ENCODE results near the gene RGL4.
"Not testable (repeated sequence)": the region's sequence is repeated elsewhere in the genome, so short reads cannot be mapped to it uniquely, and the experiment has no call there.

RGL4 gene

DNA sequence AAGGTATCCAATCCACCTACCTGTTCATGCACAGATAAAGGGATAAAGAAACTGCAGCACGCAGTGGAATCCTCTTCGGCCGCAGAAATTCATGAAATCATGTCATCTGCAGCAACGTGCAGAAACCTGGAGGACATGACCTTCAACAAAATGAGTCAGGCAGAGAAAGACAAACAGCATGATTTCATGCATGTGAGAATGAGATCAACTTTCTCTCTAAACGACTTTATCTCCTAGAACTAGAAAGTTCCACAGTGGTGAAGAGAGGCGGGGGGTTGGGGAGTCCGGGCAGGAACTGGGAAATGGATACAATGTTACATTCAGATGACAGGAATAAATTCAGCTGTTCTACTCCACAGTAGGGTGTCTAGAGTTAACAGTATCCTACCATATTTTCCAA is 9.9 kb downstream of the RGL4 start:
- no peak for DNase-seq

DNA sequence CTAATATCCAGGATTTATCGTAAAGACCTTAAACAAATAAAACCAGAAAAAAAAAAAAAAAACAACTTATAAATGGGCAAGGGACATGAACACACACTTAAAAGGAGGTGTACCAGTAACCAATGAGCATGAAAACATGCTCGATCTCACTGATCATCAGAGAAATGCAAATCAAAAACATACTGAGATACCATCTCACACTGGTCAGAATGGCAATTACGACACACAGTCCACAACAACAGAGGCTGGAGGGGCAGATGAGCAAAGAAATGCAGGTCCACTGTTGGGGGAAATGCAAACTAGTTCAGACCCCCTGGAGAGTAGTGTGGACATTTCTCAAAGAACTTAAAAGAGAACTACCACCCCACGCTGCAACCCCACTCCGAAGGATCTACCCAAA is 13.2 kb downstream of the RGL4 start:
- DNase-seq = no peak

- DNase-seq = no peak
Measured at GRCh38 chr22:23704829-23705228, 14.0 kb downstream of the RGL4 start.

GRCh38 chr22:23705358-23705757 is 14.5 kb downstream of the RGL4 start:
- DNase-seq = no peak

DNA sequence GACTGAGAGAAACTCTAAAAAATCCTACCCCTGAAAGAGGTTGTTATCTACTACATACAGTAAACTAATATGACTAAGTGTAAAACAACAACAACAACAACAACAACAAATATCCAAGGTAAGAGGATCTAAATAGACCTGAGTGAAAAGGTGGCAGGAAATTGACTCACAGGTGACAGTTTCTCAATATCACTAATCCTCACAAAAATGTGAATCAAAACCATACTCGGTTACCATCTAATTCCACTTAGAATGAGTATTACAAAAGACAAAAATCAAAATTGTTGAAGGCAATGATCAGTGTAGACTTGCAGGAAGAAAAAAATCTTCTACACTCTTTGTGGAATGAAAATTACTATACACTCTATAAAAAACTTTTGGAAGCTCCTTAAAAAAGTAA is 17.5 kb downstream of the RGL4 start:
- DNase-seq = no peak

DNA sequence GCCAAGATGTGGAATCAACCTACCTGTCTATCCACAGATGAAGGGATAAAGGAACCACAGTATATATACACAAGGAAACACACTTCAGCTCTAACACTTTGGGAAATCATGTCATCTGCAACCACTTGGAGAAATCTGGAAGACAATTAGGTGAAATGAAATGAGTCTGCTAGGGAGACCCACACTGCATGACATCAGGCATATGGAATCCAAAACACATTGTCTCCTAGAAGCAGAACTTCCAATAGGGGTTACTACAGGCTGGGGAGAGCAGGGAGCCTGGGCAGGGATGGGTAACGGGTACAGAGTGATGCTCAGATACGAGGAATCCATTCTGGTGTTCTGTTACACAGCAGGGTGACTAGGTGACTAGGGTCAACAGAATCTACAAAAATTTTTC is 18.3 kb downstream of the RGL4 start:
- DNase-seq = no peak

GRCh38 chr22:23712256-23712655 is 21.4 kb downstream of the RGL4 start:
- no peak for DNase-seq

- DNase-seq = no peak
Measured at GRCh38 chr22:23713696-23714595, 23.1 kb downstream of the RGL4 start.

DNA sequence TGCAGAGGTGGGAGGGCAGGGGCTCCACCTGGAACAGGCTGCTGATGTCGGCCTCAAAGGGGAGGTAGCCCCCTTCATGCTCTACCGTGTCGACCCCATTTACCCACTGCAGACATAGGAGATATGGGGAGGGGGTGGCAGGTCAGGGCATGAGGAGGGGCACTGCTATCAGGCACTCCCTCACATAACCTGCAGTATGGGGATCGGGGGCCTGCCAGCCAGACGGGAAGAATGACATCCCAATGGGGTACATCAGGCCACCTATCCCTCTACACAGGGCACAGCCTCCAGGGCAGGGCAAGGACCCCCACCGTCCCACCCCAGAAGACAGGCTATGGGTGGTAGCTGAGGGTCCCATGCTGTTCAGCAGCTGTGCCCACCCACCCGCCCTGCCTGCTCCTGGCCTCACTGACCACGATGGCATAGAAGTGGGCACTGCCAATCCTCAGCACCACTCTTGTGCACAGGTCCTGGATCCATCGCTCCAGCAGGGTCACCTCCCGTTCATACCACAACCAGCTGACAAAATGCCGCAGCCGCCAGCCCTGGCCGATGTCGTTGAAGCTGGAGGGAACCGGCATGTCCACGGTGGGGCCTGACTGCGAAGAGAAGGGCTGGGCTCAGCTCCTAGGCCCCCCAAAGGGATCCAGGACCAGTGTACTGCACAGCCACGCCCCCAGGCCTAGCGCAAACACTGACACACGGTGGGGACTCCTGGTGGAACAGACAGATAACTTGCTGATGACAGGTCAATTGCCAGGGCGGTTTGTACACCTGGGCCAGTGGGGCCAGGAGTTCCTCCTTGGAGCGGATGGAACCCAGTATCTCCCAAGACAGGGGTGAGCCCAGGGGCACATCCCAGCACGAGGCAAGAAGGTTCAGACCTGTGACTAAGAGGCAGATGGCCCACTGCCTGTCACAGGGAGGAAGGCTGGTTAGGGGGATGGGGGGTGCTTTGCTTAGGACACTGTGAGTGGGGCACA is 24.1 kb downstream of the RGL4 start:
- no peak for DNase-seq

GRCh38 chr22:23715806-23716375 is 25.1 kb downstream of the RGL4 start:
- DNase-seq = peak; percentile 4 to 21

- peak; percentile 52 to 56 for DNase-seq
Measured at GRCh38 chr22:23716811-23717801, 26.3 kb downstream of the RGL4 start.

DNA sequence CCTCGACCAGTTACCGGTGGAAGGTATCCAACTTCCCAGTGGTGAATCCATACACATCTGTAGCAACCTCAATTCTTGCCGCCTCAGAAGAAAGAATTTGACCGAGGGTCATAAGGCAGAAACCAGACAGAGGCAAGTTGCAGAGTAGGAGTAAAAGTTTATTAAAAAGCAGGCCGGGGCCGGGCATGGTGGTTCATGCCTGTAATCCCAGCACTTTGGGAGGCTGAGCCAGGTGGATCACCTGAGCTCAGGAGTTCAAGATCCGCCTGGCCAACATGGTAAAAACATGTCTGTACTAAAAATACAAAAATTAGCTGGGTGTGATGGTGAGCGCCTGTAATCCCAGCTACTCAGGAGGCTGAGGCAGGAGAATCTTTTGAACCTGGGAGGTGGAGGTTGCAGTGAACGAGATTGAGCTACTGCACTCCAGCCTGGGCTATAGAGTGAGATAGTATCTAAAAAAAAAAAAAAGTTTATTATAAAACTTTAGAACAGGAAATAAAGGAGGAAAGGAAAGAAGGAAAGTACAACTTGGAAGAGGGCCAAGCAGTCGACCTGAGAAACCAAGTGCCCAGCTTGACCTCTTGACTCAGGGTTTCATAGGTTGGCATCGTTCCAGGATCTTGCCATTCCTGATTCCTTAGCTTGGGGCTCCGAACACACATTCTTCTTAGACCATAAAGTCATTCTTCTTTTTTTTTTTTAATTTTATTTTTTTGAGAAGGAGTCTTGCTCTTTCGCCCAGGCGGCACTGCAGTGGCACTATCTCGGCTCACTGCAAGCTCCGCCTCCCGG is 27.8 kb downstream of the RGL4 start:
- no peak for DNase-seq

DNA sequence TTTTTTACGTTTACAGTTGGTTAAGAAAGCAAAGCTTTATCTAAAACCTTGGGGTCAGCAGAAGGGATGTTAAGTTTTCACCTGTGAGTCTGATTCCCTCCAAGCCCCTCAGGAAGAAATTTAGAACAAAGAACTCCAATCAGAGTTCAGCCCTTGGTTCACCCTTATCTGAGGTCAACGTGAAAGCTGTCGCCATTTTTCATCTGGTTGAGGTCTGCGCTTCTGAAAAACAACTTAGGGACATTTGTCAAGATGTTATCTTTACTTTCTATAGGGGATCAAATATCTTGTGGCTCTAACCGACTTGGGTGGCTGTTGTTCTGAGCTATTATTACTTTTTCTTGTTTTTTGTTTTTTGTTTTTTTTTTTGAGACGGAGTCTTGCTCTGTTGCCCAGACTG is 30.0 kb downstream of the RGL4 start:
- DNase-seq = no peak

- DNase-seq = no peak
Measured at GRCh38 chr22:23722160-23722559, 31.3 kb downstream of the RGL4 start.

DNA sequence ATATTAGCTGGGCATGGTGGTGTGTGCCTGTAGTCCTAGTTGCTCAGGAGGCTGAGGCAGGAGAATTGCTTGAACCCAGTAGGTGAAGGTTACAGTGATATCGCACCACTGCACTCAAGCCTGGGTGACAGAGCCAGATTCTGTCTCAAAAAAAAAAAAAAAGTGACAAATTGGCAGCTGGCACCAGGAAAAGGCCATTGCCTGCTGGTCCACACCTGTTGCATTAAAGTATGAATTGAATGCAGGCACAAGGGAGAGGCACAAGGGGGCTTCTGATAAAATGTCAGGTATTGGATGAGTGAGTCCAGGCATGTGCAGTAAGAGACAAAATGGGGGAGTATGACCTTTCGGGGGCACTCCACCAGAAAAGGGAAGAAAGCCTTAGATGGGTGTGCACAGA is 31.9 kb downstream of the RGL4 start:
- DNase-seq = no peak

- not testable (repeated sequence) for DNase-seq
Measured at GRCh38 chr22:23728108-23728507, 37.3 kb downstream of the RGL4 start.

DNA sequence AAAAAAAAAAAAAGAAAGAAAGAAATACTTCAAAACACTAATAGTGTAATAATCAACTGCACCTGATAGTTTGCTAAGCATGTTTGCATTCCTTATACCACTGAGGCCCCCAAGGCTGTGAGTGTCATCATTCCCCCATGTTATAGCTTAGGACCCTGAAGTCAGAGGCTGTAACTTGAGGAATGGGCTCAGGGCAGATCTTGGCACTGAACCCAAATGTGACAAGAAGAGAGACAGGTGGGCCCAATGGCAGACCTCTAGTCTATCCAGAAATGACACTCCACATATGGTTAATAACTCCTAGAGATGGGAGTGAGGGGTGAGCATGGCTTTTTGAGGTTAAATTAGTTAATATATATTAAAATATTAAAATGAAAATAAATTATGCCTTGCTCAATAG is 46.9 kb downstream of the RGL4 start:
- no peak for DNase-seq

DNA sequence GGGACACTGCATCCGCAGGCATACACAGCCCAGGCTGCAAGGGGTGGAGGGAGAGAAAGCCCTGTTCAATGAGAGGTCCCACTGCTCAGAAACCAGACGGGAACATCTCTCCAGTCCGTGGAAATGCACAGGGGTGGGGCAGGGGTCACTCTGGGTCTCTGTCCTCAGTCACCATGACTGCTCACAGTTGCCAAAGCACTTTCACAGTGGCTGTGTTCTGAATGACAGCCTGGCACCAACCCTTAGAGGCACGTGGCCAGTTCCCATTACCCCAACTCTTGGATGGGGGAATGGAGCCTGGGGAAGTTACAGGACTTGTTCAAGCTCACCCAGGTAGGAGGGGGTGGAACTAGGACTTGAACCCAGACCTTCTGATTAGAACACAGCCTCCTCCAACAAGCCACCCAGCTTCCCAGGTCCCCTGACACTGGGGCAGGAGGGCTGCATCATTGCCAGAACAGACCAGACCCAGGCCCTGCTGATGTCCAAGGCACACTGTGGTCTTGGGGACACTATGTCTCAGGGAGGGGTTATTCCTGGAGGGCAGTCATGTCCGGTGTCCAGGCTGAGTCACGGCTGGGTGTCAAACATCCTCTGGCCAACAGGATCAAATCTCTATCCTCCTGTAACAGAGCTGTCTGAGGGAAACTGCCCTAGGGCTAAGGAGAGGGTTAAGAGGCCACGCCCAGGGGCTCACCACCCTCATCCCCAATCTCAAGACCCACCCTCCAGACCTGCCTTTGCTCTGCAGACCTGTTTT is 51.9 kb downstream of the RGL4 start:
- DNase-seq = no peak

DNA sequence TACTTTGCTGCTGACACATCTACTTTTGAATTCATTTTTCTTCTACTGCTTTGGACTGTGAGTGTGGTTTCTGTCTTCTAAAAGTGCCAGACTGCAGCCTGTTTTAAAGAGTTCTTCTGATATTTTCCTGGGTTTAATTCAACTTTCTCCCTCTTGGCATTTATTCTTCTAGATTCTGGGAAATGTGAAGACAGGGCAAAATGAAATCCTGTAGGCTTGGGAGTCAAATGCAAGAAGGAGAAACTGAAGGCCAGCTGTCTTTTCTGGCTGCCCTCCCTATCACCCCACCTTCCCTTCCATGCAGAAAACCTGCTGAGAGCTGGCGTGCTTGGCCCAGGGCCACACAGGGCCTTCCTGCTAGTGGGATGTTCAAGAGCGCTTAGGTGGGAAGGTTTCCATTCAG is 52.5 kb downstream of the RGL4 start:
- no peak for DNase-seq

DNA sequence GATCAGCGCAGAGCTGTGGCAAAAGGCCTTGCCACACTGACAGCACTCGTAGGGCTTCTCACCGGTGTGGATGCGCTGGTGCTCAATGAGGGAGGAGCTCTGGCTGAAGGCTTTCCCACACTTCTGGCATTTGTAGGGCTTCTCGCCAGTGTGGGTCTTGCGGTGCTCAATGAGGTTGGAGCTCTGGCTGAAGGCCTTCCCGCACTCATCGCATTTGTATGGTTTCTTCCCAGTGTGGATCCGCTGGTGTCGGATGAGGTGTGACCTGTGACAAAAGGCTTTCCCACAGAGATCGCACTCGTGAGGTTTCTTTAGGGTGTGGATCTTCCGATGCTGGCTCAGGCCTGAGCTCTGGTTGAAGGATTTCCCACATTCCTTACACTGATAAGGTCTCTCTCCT is 53.2 kb downstream of the RGL4 start:
- no peak for DNase-seq

DNA sequence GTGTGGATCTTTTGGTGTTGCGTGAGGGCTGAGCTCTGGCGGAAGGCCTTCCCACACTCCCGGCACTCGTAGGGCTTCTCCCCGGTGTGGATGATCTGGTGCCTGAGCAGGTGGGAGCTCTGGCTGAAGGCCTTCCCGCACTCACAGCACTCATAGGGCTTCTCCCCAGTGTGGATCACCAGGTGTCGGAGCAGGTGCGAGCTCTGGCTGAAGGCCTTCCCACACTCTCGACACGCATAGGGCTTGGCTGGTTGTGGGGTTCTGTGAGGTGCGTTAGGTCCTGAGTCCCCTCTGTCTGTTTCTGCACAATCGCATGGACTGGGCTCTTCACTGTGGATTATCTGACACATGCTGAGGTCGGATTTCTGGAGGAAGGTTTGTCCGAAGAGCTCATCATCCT is 53.7 kb downstream of the RGL4 start:
- DNase-seq = no peak

Measured in AML-193 (cell line).